ENCODE results near the gene SLC5A3.

Gene SLC5A3

DNA sequence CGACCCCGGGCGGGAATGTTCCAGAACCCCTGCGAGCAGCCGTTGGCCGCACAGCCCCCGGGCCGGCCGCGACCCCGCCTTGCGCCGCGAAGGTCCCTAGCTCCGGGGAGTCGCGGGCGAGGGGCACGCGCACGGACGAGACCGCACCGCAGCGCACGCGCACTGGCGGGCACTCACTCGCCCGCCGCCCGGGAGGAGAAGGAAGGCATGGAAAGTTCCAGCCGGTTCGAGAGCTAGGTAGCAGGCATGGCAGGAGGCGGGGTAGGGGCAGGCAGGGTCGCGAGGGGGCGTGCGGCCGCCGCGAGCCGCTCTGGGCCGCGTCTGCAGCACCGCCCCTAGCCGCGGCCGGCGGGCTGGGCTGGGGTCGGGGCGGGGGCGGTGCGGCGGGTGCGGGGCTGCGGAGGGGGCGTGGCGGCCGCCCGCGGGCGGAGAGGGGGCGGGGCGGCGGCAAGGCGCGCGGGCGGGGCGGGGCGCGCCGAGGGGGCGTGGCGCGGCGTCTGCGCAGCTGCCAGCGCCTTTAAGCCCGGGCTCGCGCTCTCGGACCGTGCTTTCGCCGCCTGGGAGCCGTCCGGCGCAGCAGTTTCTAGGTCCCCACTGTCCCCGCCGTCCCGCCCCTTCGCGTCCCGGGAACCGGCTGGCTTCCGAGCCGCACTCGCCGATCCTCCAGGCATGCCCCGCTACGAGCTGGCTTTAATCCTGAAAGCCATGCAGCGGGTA lies at the start of gene SLC5A3, which contains the start of gene MRPS6:
Gene SLC5A3, plus strand, starts transcription at position 547 of the 717 bp plus-strand sequence. CDS start 21,621 bp downstream, outside the sequence.
Gene MRPS6, plus strand, starts transcription at position 547 of the 717 bp plus-strand sequence. Its CDS starts 123 bp downstream, at position 670.
- peak; percentile 88 for DNase-seq (ENCODE audit: low read depth)
- H3K4me3 ChIP-seq (ENCODE audit: low read depth, low read length) = peak within 1 kb of the TSS; percentile 81
- TF ChIP-seq POLR2A (IDR thresholded peaks at IDR 0.05; ENCODE audit: extremely low read depth, insufficient read length) (peak; percentile 71), MYC (IDR thresholded peaks at IDR 0.05; ENCODE audit: low read depth, low read length) (peak; percentile 45)
- TF ChIP-seq, protein P1, sequence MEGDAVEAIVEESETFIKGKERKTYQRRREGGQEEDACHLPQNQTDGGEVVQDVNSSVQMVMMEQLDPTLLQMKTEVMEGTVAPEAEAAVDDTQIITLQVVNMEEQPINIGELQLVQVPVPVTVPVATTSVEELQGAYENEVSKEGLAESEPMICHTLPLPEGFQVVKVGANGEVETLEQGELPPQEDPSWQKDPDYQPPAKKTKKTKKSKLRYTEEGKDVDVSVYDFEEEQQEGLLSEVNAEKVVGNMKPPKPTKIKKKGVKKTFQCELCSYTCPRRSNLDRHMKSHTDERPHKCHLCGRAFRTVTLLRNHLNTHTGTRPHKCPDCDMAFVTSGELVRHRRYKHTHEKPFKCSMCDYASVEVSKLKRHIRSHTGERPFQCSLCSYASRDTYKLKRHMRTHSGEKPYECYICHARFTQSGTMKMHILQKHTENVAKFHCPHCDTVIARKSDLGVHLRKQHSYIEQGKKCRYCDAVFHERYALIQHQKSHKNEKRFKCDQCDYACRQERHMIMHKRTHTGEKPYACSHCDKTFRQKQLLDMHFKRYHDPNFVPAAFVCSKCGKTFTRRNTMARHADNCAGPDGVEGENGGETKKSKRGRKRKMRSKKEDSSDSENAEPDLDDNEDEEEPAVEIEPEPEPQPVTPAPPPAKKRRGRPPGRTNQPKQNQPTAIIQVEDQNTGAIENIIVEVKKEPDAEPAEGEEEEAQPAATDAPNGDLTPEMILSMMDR (IDR thresholded peaks at IDR 0.05; ENCODE audit: low read depth, low read length) = no peak
- TF ChIP-seq, protein P2, sequence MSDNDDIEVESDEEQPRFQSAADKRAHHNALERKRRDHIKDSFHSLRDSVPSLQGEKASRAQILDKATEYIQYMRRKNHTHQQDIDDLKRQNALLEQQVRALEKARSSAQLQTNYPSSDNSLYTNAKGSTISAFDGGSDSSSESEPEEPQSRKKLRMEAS (IDR thresholded peaks at IDR 0.05; ENCODE audit: low read depth, low read length) = peak; percentile 38

DNA sequence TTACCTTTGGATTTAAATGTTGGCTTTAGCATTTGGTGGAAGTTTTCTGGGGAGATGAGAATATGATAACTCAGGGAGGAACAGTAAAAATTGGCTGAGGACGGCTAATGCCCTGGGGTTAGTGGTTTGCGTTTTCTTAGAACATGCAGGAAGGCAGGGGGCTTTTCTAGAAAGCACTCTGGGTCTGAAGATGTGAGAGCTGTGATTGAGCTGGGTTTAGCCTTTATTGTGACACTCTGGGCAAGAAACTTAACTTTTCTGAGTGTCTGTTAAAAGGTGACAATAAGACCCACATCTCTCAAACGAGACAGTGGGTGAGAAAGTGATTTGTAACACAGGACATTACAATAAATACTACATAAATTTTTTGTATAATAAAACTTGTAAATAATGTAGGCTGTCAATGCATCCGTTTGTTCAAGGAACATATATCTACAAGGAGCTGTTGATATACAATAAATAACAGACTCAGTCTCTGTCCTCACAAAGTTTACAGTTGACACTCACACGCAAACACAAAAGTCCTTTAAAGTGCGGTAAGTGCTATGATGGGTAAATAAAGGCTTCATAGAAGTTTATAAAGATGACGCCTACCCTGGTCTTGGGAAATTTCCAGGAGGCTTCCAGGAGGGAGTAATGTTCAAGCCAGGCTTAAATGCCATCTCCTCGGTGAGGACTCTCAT lies 49.5 kb upstream of the SLC5A3 start:
- TF ChIP-seq, protein P2 (IDR thresholded peaks at IDR 0.05; ENCODE audit: low read depth, low read length) = no peak
- no peak for TF ChIP-seq POLR2A (IDR thresholded peaks at IDR 0.05; ENCODE audit: extremely low read depth, insufficient read length)
- no peak for TF ChIP-seq MYC (IDR thresholded peaks at IDR 0.05; ENCODE audit: low read depth, low read length)
- TF ChIP-seq, protein P1 (IDR thresholded peaks at IDR 0.05; ENCODE audit: low read depth, low read length) = no peak
- no peak for DNase-seq (ENCODE audit: low read depth)
- H3K4me3 ChIP-seq (ENCODE audit: low read depth, low read length) = no peak overlapping the region

DNA sequence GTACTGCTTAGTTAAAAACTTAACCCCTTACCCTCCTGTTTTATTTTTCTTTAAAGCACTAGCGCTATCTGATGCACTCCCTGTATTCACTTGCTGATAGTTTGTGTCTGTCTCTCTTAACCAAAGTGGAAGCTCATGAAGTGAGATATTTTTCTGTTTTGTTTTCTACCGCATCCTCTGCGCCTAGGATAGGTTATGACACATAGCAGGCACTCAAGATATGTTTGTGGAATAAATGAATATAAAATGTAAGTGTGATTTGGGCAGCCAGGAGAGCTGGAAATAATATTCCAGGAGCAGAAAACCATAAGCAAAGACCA lies 49.0 kb upstream of the SLC5A3 start:
- TF ChIP-seq MYC (IDR thresholded peaks at IDR 0.05; ENCODE audit: low read depth, low read length) = no peak
- no peak for DNase-seq (ENCODE audit: low read depth)
- no peak overlapping the region for H3K4me3 ChIP-seq (ENCODE audit: low read depth, low read length)

DNA sequence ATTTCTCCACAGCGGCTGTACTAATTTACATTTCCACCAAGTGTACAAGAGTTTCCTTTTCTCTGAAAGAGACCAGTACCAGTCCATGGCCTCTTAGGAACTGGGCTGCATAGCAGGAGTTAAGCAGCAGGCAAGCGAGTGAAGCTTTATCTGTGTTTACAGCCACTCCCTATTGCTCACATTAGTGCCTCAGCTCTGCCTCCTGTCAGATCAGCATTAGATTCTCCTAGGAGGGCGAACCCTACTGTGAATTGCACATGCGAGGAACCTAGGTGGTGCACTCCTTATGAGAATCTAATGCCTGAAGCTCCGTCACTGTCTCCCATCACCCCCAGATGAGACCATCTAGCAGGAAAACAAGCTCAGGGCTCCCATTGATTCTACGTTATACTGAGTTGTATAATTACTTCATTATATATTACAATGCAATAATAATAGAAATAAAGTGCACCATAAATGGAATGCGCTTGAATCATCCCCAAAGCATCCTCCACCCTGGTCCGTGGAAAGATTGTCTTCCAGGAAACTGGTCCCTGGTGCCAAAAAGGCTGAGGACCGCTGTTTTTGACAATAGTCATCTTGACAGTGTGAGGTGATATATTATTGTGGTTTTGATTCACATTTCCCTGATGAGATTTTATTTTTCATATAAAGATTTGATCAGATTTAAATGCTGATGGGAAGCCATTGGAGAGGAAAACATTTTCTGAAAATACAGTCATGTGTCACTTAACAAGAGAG lies 45.5 kb upstream of the SLC5A3 start:
- H3K4me3 ChIP-seq (ENCODE audit: low read depth, low read length) = no peak overlapping the region
- TF ChIP-seq MYC (IDR thresholded peaks at IDR 0.05; ENCODE audit: low read depth, low read length) (no peak), POLR2A (IDR thresholded peaks at IDR 0.05; ENCODE audit: extremely low read depth, insufficient read length) (no peak)
- TF ChIP-seq, protein P1 (IDR thresholded peaks at IDR 0.05; ENCODE audit: low read depth, low read length) = no peak
- TF ChIP-seq, protein P2 (IDR thresholded peaks at IDR 0.05; ENCODE audit: low read depth, low read length) = no peak
- DNase-seq (ENCODE audit: low read depth) = no peak

DNA sequence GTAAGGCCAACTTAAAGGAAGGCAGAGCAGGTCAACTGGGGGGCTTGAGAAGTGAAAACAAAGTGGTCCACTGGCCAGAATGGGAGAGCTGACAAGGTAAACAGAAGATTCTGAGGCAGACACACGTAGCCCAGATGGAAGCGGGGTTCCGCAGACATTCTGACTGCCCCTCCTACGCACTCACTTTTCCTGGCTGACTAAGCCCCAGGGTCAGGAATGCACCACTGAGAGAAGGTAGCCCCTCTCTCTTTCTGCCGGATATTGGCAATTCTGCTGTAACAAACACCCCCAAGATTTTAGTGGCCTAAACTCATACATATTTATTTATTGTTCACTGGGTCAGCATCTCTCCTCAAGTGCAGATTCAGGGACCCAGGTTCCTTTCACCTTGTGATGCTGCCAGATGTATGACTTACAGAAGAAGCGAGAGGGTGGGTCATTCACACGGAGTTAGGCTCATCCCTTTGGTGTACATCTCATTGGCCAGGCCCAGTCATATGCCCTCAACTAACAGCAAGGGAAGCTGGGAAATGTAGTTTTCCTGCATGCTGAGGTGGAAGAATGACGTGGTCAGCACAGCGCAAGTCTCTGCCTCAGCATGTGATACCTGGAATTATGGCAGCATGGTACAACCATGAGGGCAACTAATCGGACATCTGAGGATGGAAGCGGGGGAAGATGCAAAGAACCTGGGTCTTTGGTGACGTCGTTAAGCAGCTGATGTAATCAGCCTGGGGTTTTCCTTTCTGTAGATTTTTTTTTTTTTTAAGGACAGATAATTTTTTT lies 43.4 kb upstream of the SLC5A3 start:
- H3K4me3 ChIP-seq (ENCODE audit: low read depth, low read length) = no peak overlapping the region
- DNase-seq (ENCODE audit: low read depth) = peak; percentile 33
- TF ChIP-seq, protein P1 (IDR thresholded peaks at IDR 0.05; ENCODE audit: low read depth, low read length) = no peak
- no peak for TF ChIP-seq POLR2A (IDR thresholded peaks at IDR 0.05; ENCODE audit: extremely low read depth, insufficient read length)
- TF ChIP-seq, protein P2 (IDR thresholded peaks at IDR 0.05; ENCODE audit: low read depth, low read length) = peak; percentile 47; the same call in 1 of the 2 replicates
- no peak for TF ChIP-seq MYC (IDR thresholded peaks at IDR 0.05; ENCODE audit: low read depth, low read length)
